DOHH2 (cell line): ENCODE measurements around the gene ASH1L.
A peak's percentile ranks its signal among the peaks of the same experiment; 100 is the strongest.

Experiments
- H3F3A ChIP-seq: fragments of 200-600 bp; sonication (generic), shearing (Covaris generic); 2 replicates; pipeline ENCODE4 v1.6.0; 2016; ENCODE audit warnings: antibody characterized with exemption, mild to moderate bottlenecking; ENCODE audit not compliant: control insufficient read depth, insufficient read depth
- H3K27ac ChIP-seq: fragments of 200-600 bp; sonication (generic); 2 replicates; pipeline ENCODE4 v1.5.1; 2014; ENCODE audit warnings: low read depth, mild to moderate bottlenecking, low read length, moderate library complexity
- H3K27me3 ChIP-seq: fragments of 200-600 bp; sonication (generic); 2 replicates; pipeline ENCODE4 v1.6.1; 2014; ENCODE audit warnings: mild to moderate bottlenecking, low read length, mixed read lengths; ENCODE audit not compliant: control insufficient read depth
- H3K36me3 ChIP-seq: fragments of 200-600 bp; sonication (generic); 2 replicates; pipeline ENCODE4 v1.6.1; 2014; ENCODE audit warnings: mild to moderate bottlenecking, low read length, moderate library complexity, mixed read lengths; ENCODE audit not compliant: control insufficient read depth
- H3K4me1 ChIP-seq: fragments of 200-600 bp; sonication (generic); 2 replicates; pipeline ENCODE4 v1.6.1; 2014; ENCODE audit warnings: mild to moderate bottlenecking, low read length, mixed read lengths; ENCODE audit not compliant: control insufficient read depth
- H3K4me2 ChIP-seq: fragments of 200-600 bp; sonication (generic); 2 replicates; pipeline ENCODE4 v1.6.0; 2014; ENCODE audit warnings: mild to moderate bottlenecking, low read length, moderate library complexity
- H3K4me3 ChIP-seq: fragments of 200-600 bp; sonication (generic); 2 replicates; pipeline ENCODE4 v1.5.1; 2014; ENCODE audit warnings: mild to moderate bottlenecking, low read length, mixed read lengths
- H3K79me2 ChIP-seq: fragments of 200-600 bp; sonication (generic); 2 replicates; pipeline ENCODE4 v1.6.1; 2014; ENCODE audit warnings: mild to moderate bottlenecking, low read length, mixed read lengths; ENCODE audit not compliant: control insufficient read depth
- H3K9me2 ChIP-seq: fragments of 200-600 bp; sonication (generic); replicated peaks from 2 replicates; pipeline ENCODE4 v1.6.1; 2014; ENCODE audit warnings: mild to moderate bottlenecking, low read length, mixed read lengths; ENCODE audit not compliant: control insufficient read depth
- H3K9me3 ChIP-seq: fragments of 200-600 bp; sonication (generic); 2 replicates; pipeline ENCODE4 v1.6.1; 2014; ENCODE audit warnings: antibody characterized with exemption, low read length, mixed read lengths; ENCODE audit not compliant: control insufficient read depth, insufficient read depth
- H4K20me1 ChIP-seq: fragments of 200-600 bp; sonication (generic); 2 replicates; pipeline ENCODE4 v1.6.0; 2014; ENCODE audit warnings: low read depth, mild to moderate bottlenecking, antibody characterized with exemption, low read length, moderate library complexity; ENCODE audit not compliant: control insufficient read depth, insufficient read depth
- CTCF ChIP-seq: fragments of 200-600 bp; sonication (generic); IDR thresholded peaks from one replicate; pipeline ENCODE4 v1.5.1; 2014; ENCODE audit warnings: antibody characterized with exemption, mild to moderate bottlenecking, low read depth, low read length; ENCODE audit not compliant: poor library complexity, severe bottlenecking
- EZH2phosphoT487 ChIP-seq: fragments of 200-600 bp; sonication (generic); IDR thresholded peaks from 2 replicates; pipeline ENCODE4 v1.6.1; 2017; ENCODE audit warnings: borderline replicate concordance, mild to moderate bottlenecking, antibody characterized with exemption, low read length, moderate library complexity, mixed read lengths

ASH1L gene

DNA sequence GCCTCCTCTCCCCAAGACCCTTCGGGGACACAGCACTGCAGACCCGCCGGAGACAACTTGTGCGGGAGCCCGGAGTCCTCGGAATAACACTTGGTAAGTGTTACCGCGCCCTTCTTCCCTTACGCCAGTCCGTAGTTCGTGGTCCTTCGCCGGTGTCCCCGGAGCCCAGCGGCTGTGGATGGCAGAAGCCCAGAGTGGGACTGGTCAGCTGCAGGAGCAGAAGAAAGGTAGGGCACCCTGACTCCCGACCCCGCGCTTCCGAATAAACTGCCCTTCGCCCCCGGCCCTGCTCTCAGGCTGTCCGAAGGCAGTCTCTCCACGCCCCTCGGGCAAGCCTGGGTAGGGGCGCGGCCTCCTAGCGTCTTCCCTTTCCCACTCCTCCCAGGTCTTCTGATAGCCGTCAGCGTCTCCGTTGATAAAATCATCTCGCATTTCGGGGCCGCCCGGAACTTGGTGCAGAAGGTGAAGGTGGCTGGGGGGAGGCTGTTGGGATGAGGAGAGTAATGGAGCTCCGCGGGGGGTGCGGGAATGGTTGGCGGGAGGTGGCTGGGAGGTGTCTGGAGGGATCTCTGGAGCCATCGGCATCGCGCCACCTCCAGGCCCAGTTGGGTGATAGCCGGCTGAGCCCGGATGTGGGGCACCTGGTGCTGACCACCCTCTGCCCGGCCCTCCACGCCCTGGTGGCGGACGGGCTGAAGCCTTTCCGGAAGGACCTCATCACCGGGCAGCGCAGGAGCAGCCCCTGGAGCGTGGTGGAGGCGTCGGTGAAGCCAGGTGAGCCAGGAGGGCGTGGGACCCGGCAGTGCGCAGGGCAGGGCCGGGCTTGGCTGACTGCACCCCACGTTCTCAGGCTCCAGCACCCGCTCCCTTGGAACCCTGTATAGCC lies 237.6 kb downstream of the ASH1L start:
- peaks cover 27% of the 10 kb centered on the region for H3K36me3 ChIP-seq
- H3K4me2 ChIP-seq, result peak overlapping the region; percentile 100
- peaks cover 7% of the 10 kb centered on the region for H3F3A ChIP-seq
- no peaks in the 10 kb centered on the region for H3K9me2 ChIP-seq
- no peaks in the 10 kb centered on the region for H3K9me3 ChIP-seq
- H3K4me1 ChIP-seq, result peaks cover 38% of the 10 kb centered on the region
- H3K27me3 ChIP-seq, result no peaks in the 10 kb centered on the region
- 0 out of 2 replicates have a peak, but pooled peaks cover 2% of the 10 kb centered on the region for H4K20me1 ChIP-seq
- no peak for TF ChIP-seq CTCF
- TF ChIP-seq EZH2phosphoT487, result no peak
- H3K27ac ChIP-seq, result peak overlapping the region; percentile 89
- peak overlapping the region; percentile 99 for H3K4me3 ChIP-seq
- H3K79me2 ChIP-seq, result peaks cover 10% of the 10 kb centered on the region

DNA sequence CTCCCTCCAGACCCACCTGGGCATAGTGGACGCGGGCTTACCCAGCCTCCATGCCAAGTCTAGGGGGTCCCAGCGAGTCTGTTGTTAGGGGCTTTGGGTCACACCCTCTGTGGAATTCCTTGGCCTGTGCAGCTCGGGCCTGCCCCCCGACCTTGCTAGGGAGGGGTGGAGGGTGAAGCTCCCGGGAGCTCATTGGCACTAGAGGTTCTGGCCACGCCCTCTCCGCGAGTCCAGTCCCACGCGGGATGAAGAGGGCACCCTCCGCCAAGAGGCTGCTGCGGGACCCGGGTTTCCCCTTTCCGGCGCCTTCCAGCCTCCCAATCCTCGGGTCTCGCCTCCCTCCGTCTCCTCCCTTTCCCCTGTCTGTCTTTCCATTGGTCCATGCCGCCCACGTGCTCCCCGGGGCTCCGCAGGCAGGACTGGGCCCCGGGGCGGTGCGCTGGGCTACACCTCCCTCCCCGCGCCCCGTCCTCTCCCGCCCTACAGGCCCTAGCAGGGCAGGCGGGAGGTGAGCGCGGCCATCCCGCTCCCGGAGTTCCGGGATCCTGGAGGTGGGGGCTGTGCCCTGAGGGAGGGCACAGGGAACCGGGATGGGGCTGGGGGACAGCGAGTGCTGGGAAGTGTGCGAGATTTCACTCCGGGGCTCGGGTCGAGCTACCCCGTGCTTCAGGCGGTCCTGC lies 238.4 kb downstream of the ASH1L start:
- peaks cover 10% of the 10 kb centered on the region for H3K79me2 ChIP-seq
- H3K36me3 ChIP-seq, result peaks cover 32% of the 10 kb centered on the region
- H3K4me3 ChIP-seq, result peak overlapping the region; percentile 99
- H4K20me1 ChIP-seq, result 0 out of 2 replicates have a peak, but pooled peaks cover 4% of the 10 kb centered on the region
- TF ChIP-seq CTCF (no peak), EZH2phosphoT487 (no peak)
- peaks cover 45% of the 10 kb centered on the region for H3K4me1 ChIP-seq
- no peaks in the 10 kb centered on the region for H3K9me3 ChIP-seq
- peaks cover 15% of the 10 kb centered on the region for H3F3A ChIP-seq
- H3K27ac ChIP-seq, result peak overlapping the region; percentile 89
- H3K4me2 ChIP-seq, result peak overlapping the region; percentile 100
- H3K9me2 ChIP-seq, result no peaks in the 10 kb centered on the region
- no peaks in the 10 kb centered on the region for H3K27me3 ChIP-seq

DNA sequence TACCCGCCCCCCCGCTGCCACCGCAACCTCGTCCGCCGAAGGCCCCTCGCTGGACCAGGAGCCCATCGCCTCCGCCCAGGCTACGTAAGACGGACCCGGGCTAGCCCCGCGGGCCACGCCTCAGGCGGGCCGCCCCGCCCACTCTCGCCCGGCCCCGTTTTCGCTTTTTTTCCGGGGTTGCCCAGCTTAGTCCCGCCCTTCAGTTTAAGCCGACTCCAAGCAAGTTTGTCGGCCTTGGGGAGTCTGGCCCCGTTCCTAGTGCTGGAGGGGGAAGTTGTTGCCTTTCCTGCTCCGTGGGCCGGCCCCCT lies 238.9 kb downstream of the ASH1L start:
- Histone ChIP-seq H3K9me2 (no peaks in the 10 kb centered on the region), H3K27me3 (no peaks in the 10 kb centered on the region), H3K36me3 (peaks cover 37% of the 10 kb centered on the region), H3F3A (peaks cover 18% of the 10 kb centered on the region), H3K4me1 (peaks cover 45% of the 10 kb centered on the region), H3K9me3 (no peaks in the 10 kb centered on the region), H3K27ac (peak overlapping the region; percentile 89), H3K79me2 (peaks cover 10% of the 10 kb centered on the region), H3K4me2 (peak overlapping the region; percentile 100), H4K20me1 (0 out of 2 replicates have a peak, but pooled peaks cover 4% of the 10 kb centered on the region), H3K4me3 (peak overlapping the region; percentile 99)
- no peak for TF ChIP-seq CTCF
- TF ChIP-seq EZH2phosphoT487, result no peak
